Measurements from ENCODE around the gene DNM2.

The DNM2 gene

DNA sequence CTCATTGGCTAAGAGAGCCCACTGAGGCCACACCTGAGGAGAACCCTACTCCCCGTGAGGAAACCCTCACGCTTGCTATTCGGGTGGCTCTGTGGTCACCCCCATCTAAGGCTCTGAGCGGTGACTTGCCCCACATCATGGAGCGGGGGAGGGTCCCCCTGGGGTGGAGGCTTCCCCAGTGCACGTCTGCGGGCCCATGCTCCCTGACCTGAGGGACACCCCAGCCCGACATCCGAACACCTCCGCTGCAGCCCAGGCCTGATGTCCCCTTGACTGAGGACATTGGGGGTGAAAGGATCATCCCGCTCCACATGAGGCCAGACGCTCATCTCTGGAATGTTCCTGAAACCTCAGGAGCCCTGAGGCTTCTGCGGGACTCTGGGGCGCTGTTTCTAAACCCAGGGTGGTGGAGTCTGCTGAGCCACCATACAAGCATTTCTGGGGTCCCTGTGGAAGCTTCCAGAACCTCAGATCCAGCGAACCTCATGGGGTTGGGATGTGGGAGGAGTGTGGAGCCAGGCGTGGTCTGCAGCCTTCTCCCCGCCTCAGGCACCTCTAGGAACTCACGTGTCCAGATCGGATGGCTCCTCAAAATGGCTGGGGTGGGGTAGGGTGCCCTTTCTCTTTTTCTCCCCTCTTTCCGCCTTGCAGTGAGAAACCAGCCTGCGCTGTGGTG, 98.2 kb downstream of the DNM2 start:
- in situ Hi-C loops (cut with HindIII; ENCODE audit: low sequenced_read_pairs): no loop called here
- no peak for DNase-seq (ENCODE audit: low read depth)
- H3K4me3 ChIP-seq (ENCODE audit: low read depth, low read length): no peak overlapping the region
- TF ChIP-seq, protein P1, sequence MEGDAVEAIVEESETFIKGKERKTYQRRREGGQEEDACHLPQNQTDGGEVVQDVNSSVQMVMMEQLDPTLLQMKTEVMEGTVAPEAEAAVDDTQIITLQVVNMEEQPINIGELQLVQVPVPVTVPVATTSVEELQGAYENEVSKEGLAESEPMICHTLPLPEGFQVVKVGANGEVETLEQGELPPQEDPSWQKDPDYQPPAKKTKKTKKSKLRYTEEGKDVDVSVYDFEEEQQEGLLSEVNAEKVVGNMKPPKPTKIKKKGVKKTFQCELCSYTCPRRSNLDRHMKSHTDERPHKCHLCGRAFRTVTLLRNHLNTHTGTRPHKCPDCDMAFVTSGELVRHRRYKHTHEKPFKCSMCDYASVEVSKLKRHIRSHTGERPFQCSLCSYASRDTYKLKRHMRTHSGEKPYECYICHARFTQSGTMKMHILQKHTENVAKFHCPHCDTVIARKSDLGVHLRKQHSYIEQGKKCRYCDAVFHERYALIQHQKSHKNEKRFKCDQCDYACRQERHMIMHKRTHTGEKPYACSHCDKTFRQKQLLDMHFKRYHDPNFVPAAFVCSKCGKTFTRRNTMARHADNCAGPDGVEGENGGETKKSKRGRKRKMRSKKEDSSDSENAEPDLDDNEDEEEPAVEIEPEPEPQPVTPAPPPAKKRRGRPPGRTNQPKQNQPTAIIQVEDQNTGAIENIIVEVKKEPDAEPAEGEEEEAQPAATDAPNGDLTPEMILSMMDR (IDR thresholded peaks at IDR 0.05; ENCODE audit: low read depth, low read length, missing control alignments): no peak

DNA sequence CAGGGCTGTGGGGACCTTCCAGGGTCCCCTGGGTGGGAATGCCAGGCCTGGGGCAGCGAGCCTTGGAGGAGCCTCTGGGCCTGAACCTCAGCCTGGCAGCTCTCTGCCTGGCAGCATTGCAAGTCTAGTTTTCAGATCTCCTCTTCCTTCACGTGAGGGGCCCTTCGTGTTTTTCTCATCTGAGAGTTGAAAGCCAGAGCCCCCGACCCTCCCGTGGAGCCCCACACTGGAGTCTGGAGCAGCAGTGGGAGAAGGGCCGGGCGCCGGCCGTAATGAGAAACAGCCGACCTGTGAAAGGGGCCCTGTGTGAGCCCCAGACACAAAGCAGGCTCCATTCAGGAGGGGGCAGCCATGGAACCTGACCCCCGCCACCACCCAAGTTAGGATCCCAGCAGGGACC, 98.8 kb downstream of the DNM2 start:
- no peak for DNase-seq (ENCODE audit: low read depth)
- no peak overlapping the region for H3K4me3 ChIP-seq (ENCODE audit: low read depth, low read length)
- in situ Hi-C loops (cut with HindIII; ENCODE audit: low sequenced_read_pairs): no loop called here
- TF ChIP-seq, protein P1 (IDR thresholded peaks at IDR 0.05; ENCODE audit: low read depth, low read length, missing control alignments): no peak

DNA sequence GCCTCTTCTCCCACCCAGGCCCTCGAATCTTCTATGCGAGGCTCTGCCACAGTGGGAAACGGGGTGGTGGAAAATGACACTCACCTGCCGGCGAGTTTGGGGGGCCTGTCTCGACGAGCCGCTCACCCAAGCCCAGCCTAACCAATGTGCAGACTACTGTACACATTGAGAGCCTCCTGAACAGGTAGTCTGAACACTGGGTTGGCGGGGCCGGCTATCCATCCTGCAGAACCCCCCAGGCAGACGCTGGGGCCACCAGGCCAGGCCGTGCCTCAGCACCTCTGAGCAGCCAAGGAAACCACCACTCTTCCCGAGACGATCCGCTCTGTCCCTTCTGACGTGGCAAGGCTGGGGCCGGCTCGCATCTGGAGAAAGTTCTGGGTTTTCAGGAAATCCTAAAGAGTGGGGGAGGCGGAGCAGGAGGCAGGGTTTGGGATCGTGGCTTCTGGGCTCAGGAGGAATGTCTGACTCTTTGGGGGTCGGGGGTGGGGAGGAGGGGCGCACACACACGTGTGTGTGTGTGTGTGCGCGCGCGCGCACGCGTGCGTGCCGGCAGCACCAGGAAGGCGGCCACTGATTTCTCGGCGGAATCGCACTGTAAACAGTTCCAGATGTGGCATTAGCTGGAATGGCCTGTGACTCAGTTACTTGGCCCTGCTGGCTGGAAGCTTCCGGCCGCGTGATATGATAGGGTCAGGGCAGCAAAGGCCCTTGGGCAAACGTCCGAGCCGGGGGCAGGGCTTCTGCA, 99.6 kb downstream of the DNM2 start:
- DNase-seq (ENCODE audit: low read depth): peak; percentile 20
- H3K4me3 ChIP-seq (ENCODE audit: low read depth, low read length): no peak overlapping the region
- TF ChIP-seq, protein P1 (IDR thresholded peaks at IDR 0.05; ENCODE audit: low read depth, low read length, missing control alignments): no peak
- in situ Hi-C loops (cut with HindIII; ENCODE audit: low sequenced_read_pairs): no loop called here

DNA sequence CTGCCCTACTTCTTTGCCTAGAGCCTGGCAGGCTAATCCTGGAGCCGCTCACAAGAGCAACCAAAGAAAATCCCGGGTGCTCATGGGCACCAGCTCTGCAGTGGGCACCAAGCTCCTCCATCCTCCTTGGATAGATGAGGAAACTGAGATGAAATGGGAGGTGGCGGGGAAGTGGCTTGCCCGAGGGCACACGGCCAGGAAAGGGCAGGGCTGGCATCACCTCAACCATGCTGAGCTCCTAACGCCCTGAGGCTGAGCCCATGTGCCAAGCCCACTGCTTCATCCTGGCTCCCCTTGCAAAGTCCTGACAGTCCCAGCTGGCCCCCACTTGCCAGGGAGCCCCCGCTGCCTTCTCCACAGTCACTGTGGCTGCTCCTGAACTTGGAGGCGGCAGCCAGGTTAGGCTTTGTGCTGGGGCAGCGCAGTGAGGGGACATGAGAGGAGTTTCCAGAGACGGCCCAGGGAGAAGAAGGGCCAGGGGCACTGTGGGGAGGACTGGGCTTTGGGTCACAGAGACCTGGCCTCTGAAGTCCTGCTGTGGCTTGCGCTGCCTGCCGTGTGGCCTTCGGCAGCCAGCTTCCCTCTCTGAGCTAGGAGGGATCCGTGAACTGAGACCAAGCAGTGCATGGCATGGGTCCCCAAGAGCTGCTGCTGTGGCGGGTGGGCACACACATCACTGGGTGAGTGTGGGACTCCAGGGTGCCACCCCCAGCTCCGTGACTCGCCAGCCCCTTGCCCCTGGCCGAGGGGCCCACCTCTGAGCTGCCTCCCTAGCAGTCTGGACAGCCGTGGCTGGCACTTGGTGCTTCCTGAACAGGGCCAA, 100.6 kb downstream of the DNM2 start:
- in situ Hi-C loops (cut with HindIII; ENCODE audit: low sequenced_read_pairs): no loop called here
- no peak overlapping the region for H3K4me3 ChIP-seq (ENCODE audit: low read depth, low read length)
- TF ChIP-seq, protein P1 (IDR thresholded peaks at IDR 0.05; ENCODE audit: low read depth, low read length, missing control alignments): no peak
- no peak for DNase-seq (ENCODE audit: low read depth)

DNA sequence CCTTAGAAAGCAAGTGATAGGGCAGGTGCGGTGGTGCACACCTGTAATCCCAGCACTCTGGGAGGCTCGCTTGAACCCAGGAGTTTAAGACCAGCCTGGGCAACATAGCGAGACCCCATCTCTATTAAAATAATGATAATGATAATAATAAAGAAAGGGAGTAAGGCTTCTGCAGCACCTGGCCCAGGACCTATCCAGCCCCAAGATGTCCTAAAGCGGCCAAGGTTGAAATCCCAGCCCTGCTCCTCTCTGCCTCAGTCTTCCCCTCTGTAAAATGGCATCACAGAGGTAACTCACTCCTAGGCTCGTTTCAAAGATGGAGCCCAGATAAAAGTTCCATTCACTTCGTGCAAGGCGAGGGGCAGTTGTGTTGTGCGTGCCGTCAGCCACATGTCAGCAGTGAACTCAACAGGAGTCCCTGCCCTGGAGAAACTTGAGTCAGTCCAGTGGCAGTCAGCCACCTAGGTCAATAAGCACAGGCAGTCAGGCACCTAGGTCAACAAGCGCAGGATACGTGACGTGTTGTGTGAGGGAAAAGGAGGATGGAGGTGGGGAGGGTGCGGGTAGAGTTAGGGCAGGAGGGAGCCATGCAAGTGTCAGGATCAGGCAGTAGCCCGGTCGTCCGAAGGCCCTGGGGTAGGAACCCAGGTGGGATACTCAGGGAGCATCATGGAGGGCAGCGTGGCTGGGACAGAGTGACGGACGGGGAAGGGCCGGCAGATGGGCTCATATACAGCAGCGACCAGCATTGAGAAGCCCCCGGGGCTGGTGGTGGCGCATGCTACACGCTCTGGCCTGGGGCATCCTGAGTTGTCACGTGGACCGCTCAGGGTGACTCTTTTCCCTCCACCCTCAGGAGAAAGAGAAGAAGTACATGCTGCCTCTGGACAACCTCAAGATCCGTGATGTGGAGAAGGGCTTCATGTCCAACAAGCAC, 101.5 kb downstream of the DNM2 start:
- in situ Hi-C loops (cut with HindIII; ENCODE audit: low sequenced_read_pairs): no loop called here
- DNase-seq (ENCODE audit: low read depth): no peak
- TF ChIP-seq, protein P1 (IDR thresholded peaks at IDR 0.05; ENCODE audit: low read depth, low read length, missing control alignments): no peak

More for the DNA sequence above, 101.5 kb downstream of the DNM2 start:
- H3K4me3 ChIP-seq (ENCODE audit: low read depth, low read length): no peak overlapping the region

Measured in astrocyte of the cerebellum (primary cell).